Measurements from ENCODE around the gene MRPL27. TPM values are rescaled to one million over a fixed set of nuclear protein-coding genes. Genes with fewer than 3 reads are reported as not detected.
A peak's percentile ranks its signal among the peaks of the same experiment; 100 is the strongest.

Gene MRPL27
- total RNA-seq, 2 experiments from 2014 or later: 13.7 to 14.8 TPM

DNA sequence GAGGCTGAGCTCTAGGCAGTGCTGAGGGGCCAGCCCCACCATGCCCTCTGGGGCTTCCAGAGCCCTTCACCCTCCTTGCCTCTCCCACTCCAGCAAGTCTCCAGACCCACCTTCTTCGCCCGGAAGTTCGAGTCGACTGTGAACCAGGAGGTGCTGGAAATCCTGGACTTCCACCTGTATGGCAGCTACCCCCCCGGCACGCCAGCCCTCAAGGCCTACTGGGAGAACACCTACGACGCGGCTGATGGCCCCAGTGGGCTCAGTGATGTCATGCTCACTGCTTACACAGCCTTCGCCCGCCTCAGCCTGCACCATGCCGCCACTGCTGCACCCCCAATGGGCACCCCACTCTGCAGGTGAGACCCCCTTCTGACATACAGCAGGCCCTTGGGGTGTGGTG, 16.6 kb downstream of the MRPL27 start:
- no peak for ATAC-seq (ENCODE audit: poor library complexity)
- ChIA-PET POLR2A (interaction anchor here (1.0 kb wide), 1 partner anchor 10 kb away, joined by 6 read pairs; the partner anchor contains the start of gene XYLT2), CTCF (no interaction called here)
- Histone ChIP-seq H3K9me3 (ENCODE audit: control insufficient read depth in 1 of 2, insufficient read depth in 1 of 2, low read length in 2 of 2) (no peaks in the 10 kb centered on the region), H3K27me3 (ENCODE audit: control insufficient read depth in 1 of 2, insufficient read depth in 2 of 2, low read length in 2 of 2) (no peaks in the 10 kb centered on the region), H3K36me3 (ENCODE audit: insufficient read depth, low read length) (peaks cover 63% of the 10 kb centered on the region), H3K4me1 (ENCODE audit: insufficient read depth, low read length) (no peaks in the 10 kb centered on the region), H3K27ac (ENCODE audit: low read depth in 1 of 2, low read length in 2 of 2) (no peak overlapping the region), H3K4me3 (ENCODE audit: low read length) (no peak overlapping the region)
- Mint-ChIP-seq H3K27me3 (no peaks in the 10 kb centered on the region), H3K27ac (no peak overlapping the region), H3K4me3 (no peak overlapping the region), H3K9me3 (no peaks in the 10 kb centered on the region), H3K36me3 (ENCODE audit: low read depth) (peaks cover 65% of the 10 kb centered on the region), H3K4me1 (ENCODE audit: low read depth) (peaks cover 4% of the 10 kb centered on the region)
- intact Hi-C loops (cut with DNase I, micrococcal nuclease): no loop called here
- peak in 1 of 14 experiments; percentile 17 for DNase-seq
- TF ChIP-seq, protein P1, sequence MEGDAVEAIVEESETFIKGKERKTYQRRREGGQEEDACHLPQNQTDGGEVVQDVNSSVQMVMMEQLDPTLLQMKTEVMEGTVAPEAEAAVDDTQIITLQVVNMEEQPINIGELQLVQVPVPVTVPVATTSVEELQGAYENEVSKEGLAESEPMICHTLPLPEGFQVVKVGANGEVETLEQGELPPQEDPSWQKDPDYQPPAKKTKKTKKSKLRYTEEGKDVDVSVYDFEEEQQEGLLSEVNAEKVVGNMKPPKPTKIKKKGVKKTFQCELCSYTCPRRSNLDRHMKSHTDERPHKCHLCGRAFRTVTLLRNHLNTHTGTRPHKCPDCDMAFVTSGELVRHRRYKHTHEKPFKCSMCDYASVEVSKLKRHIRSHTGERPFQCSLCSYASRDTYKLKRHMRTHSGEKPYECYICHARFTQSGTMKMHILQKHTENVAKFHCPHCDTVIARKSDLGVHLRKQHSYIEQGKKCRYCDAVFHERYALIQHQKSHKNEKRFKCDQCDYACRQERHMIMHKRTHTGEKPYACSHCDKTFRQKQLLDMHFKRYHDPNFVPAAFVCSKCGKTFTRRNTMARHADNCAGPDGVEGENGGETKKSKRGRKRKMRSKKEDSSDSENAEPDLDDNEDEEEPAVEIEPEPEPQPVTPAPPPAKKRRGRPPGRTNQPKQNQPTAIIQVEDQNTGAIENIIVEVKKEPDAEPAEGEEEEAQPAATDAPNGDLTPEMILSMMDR (IDR thresholded peaks at IDR 0.05): no peak

DNA sequence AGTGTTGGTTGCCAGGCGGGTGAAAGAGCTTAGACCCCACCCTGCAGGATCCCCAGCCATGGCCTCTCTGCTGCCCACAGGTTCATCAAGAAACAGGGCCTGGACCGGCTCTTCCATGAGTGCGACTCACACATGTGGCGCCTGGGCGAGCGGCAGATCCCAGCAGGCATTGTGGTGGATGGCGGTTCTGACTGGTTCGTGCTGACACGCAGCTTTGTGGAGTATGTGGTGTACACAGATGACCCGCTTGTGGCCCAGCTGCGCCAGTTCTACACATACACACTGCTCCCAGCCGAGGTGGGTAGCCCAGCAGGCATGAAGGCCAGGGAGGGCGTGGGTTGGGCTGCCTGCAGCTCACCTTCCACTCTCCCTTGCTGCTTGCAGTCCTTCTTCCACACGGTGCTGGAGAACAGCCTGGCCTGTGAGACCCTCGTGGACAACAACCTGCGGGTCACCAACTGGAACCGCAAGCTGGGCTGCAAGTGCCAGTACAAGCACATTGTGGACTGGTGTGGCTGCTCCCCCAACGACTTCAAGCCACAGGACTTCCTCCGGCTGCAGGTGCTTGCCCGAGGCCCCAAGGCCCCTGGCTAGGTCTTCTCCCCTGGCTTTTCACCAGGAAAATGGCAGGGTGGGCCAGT, 17.2 kb downstream of the MRPL27 start:
- Mint-ChIP-seq H3K4me1 (ENCODE audit: low read depth) (peaks cover 8% of the 10 kb centered on the region), H3K36me3 (ENCODE audit: low read depth) (peaks cover 68% of the 10 kb centered on the region), H3K9me3 (no peaks in the 10 kb centered on the region), H3K27me3 (no peaks in the 10 kb centered on the region), H3K27ac (no peak overlapping the region), H3K4me3 (no peak overlapping the region)
- intact Hi-C loops (cut with DNase I, micrococcal nuclease): no loop called here
- TF ChIP-seq, protein P1 (IDR thresholded peaks at IDR 0.05): no peak
- H3K4me1 ChIP-seq (ENCODE audit: insufficient read depth, low read length): no peaks in the 10 kb centered on the region
- ATAC-seq (ENCODE audit: poor library complexity): no peak
- no peak overlapping the region for H3K27ac ChIP-seq (ENCODE audit: low read depth in 1 of 2, low read length in 2 of 2)
- peaks cover 60% of the 10 kb centered on the region for H3K36me3 ChIP-seq (ENCODE audit: insufficient read depth, low read length)
- no peaks in the 10 kb centered on the region for H3K27me3 ChIP-seq (ENCODE audit: control insufficient read depth in 1 of 2, insufficient read depth in 2 of 2, low read length in 2 of 2)
- ChIA-PET CTCF (no interaction called here), POLR2A (interaction anchor here (1.0 to 1.2 kb wide), 2 partner anchors 10 to 42 kb away, joined by 3 to 6 read pairs; partner anchors contain the start of genes LRRC59 and XYLT2)
- DNase-seq: no peak
- no peak overlapping the region for H3K4me3 ChIP-seq (ENCODE audit: low read length)
- H3K9me3 ChIP-seq (ENCODE audit: control insufficient read depth in 1 of 2, insufficient read depth in 1 of 2, low read length in 2 of 2): no peaks in the 10 kb centered on the region

DNA sequence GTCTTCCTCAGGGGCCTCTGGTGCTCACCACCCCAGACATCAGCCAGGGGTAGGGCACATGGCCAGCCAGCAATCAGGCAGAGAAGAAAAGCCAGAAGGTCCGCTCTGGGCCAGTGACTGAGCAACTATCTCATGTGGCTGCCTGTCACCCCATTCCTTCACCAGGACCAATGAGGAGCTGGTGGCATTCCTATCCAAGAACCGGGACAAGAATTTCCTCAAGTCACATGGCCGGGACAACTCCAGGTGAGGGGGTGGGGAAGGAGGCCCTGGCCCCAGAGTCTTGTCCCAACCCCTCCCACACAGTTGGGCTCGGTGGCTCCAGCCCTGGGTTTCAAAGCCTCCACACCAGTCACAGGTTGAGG, 17.7 kb downstream of the MRPL27 start:
- CTCF ChIA-PET: no interaction called here
- TF ChIP-seq, protein P1 (IDR thresholded peaks at IDR 0.05): no peak
- no peak overlapping the region for H3K27ac Mint-ChIP-seq

More for the DNA sequence above, 17.7 kb downstream of the MRPL27 start:
- DNase-seq (no peak), ATAC-seq (ENCODE audit: poor library complexity) (no peak)
- H3K27me3 Mint-ChIP-seq: no peaks in the 10 kb centered on the region
- POLR2A ChIA-PET: interaction anchor here (1.0 to 1.2 kb wide), 2 partner anchors 9 to 42 kb away, joined by 3 to 6 read pairs; partner anchors contain the start of genes LRRC59 and XYLT2
- H3K27ac ChIP-seq (ENCODE audit: low read depth in 1 of 2, low read length in 2 of 2): no peak overlapping the region
- H3K27me3 ChIP-seq (ENCODE audit: control insufficient read depth in 1 of 2, insufficient read depth in 2 of 2, low read length in 2 of 2): no peaks in the 10 kb centered on the region
- intact Hi-C loops (cut with DNase I, micrococcal nuclease): no loop called here
- H3K4me3 Mint-ChIP-seq: no peak overlapping the region
- H3K36me3 ChIP-seq (ENCODE audit: insufficient read depth, low read length): peaks cover 59% of the 10 kb centered on the region
- H3K4me3 ChIP-seq (ENCODE audit: low read length): no peak overlapping the region
- no peaks in the 10 kb centered on the region for H3K9me3 ChIP-seq (ENCODE audit: control insufficient read depth in 1 of 2, insufficient read depth in 1 of 2, low read length in 2 of 2)
- no peaks in the 10 kb centered on the region for H3K9me3 Mint-ChIP-seq
- peaks cover 71% of the 10 kb centered on the region for H3K36me3 Mint-ChIP-seq (ENCODE audit: low read depth)
- no peaks in the 10 kb centered on the region for H3K4me1 ChIP-seq (ENCODE audit: insufficient read depth, low read length)
- peaks cover 12% of the 10 kb centered on the region for H3K4me1 Mint-ChIP-seq (ENCODE audit: low read depth)
